H1 (cell line): ENCODE measurements around the gene FHL2. TPM values are rescaled to one million over a fixed set of nuclear protein-coding genes. Genes with fewer than 3 reads are reported as not detected.

ENCODE experiments used
- CTCF ChIA-PET: fragments of 300-600 bp; sonication (Branson Sonifier 250); formaldehyde crosslinking; loops from one replicate; lab custom pipeline; 2021; ENCODE audit not compliant: partially characterized antibody; lab: Charles Lee
- POLR2A ChIA-PET: fragments of 300-600 bp; sonication (Branson Sonifier 250); formaldehyde crosslinking; loops from one replicate; lab custom pipeline; 2021; ENCODE audit warnings: inconsistent platforms; ENCODE audit not compliant: partially characterized antibody; lab: Charles Lee
- DNase-seq, 2 experiments: peaks; one replicate each; pipeline versions ENCODE4 v3.0.0 to v3.0.0-alpha.2; 2010 to 2022; ENCODE audit warnings: low spot score in 2 of 2, low read depth in 1 of 2, mixed read lengths in 1 of 2
- FAIRE-seq: peaks from 2 replicates; lab custom pipeline; 2011; peaks lifted over from hg19 to GRCh38; lab: Jason Lieb, UNC
- H2AFZ ChIP-seq: 2 replicates; pipeline ENCODE4 v1.8.1; 2012; ENCODE audit warnings: low read length, inconsistent platforms
- H2AK5ac ChIP-seq: 2 replicates; pipeline ENCODE4 v1.6.1; 2013; ENCODE audit warnings: low read depth, low read length
- H2BK120ac ChIP-seq: replicated peaks from 2 replicates; pipeline ENCODE3; 2013; ENCODE audit warnings: low read depth, low read length, inconsistent platforms
- H2BK12ac ChIP-seq: 2 replicates; pipeline ENCODE4 v1.6.1; 2013; ENCODE audit warnings: low read depth, low read length
- H2BK15ac ChIP-seq: 2 replicates; pipeline ENCODE4 v1.6.1; 2013; ENCODE audit warnings: low read length
- H2BK20ac ChIP-seq: 2 replicates; pipeline ENCODE4 v1.6.1; 2013; ENCODE audit warnings: low read length
- H2BK5ac ChIP-seq: 2 replicates; pipeline ENCODE4 v1.6.1; 2013; ENCODE audit warnings: low read depth, low read length
- H3K14ac ChIP-seq: 2 replicates; pipeline ENCODE4 v1.6.1; 2013; ENCODE audit warnings: inconsistent platforms; ENCODE audit not compliant: insufficient read length
- H3K18ac ChIP-seq: 2 replicates; pipeline ENCODE4 v1.6.1; 2013; ENCODE audit warnings: low read length; ENCODE audit errors: extremely low read depth
- H3K23ac ChIP-seq: 2 replicates; pipeline ENCODE4 v1.6.1; 2013; ENCODE audit warnings: inconsistent platforms; ENCODE audit not compliant: insufficient read length
- H3K23me2 ChIP-seq: 2 replicates; pipeline ENCODE4 v1.6.1; 2013; ENCODE audit warnings: low read depth, low read length
- H3K27ac ChIP-seq: 2 replicates; pipeline ENCODE4 v1.6.1; 2011; ENCODE audit warnings: low read depth, low read length, inconsistent platforms
- H3K27me3 ChIP-seq, 4 experiments: replicated peaks in 1 of 4; 1 replicate in 1 of 4; 2 replicates in 3 of 4; pipeline versions ENCODE4 v1.6.1 to v1.8.1; 2011 to 2013; ENCODE audit warnings: low read length in 3 of 4, mild to moderate bottlenecking in 3 of 4, inconsistent platforms in 2 of 4, mixed read lengths in 2 of 4, moderate library complexity in 1 of 4; ENCODE audit not compliant: control insufficient read depth in 3 of 4, insufficient read depth in 3 of 4; ENCODE audit errors: extremely low read depth in 1 of 4
- H3K36me3 ChIP-seq, 4 experiments: 2 replicates each; pipeline versions ENCODE4 v1.6.1 to v1.8.1; 2011 to 2013; ENCODE audit warnings: mild to moderate bottlenecking in 4 of 4, low read length in 3 of 4, moderate library complexity in 2 of 4, control low read depth in 1 of 4, inconsistent platforms in 1 of 4; ENCODE audit not compliant: insufficient read depth in 4 of 4, control insufficient read depth in 2 of 4
- H3K4ac ChIP-seq: replicated peaks from 2 replicates; pipeline ENCODE3; 2013; ENCODE audit warnings: low read length, low read depth, mixed read lengths, inconsistent platforms; ENCODE audit not compliant: insufficient read length
- H3K4me1 ChIP-seq, 4 experiments: replicated peaks in 1 of 4; 1 replicate in 1 of 4; 2 replicates in 3 of 4; pipeline versions ENCODE4 v1.6.1 to v1.8.1; 2011 to 2013; ENCODE audit warnings: low read length in 3 of 4, inconsistent platforms in 2 of 4, mixed read lengths in 1 of 4; ENCODE audit not compliant: insufficient read depth in 4 of 4, control insufficient read depth in 3 of 4
- H3K4me2 ChIP-seq, 2 experiments: 2 replicates each; pipeline versions ENCODE4 v1.6.1 to v1.8.1; 2011 to 2013; ENCODE audit warnings: low read depth in 2 of 2, low read length in 2 of 2, control low read depth in 1 of 2, inconsistent platforms in 1 of 2, mild to moderate bottlenecking in 1 of 2; ENCODE audit not compliant: insufficient read depth in 1 of 2
- H3K4me3 ChIP-seq, 4 experiments: fragments of 200-600, 300-600 bp in 1 of 4; sonication (generic), shearing (Covaris generic), sonication (Bioruptor Twin) in 1 of 4; 2 replicates each; pipeline versions ENCODE4 v1.5.1 to v1.8.1; 2011 to 2016; ENCODE audit warnings: low read length in 4 of 4, low read depth in 3 of 4, control low read depth in 2 of 4, inconsistent platforms in 2 of 4, mild to moderate bottlenecking in 2 of 4, mixed read lengths in 1 of 4, moderate library complexity in 1 of 4; ENCODE audit not compliant: insufficient read depth in 2 of 4; ENCODE audit errors: extremely low read depth in 1 of 4
- H3K56ac ChIP-seq: replicated peaks from 2 replicates; pipeline ENCODE3; 2013; ENCODE audit warnings: low read depth, mild to moderate bottlenecking, mixed read lengths, low read length, inconsistent platforms; ENCODE audit not compliant: insufficient read length
- H3K79me1 ChIP-seq: 2 replicates; pipeline ENCODE4 v1.6.1; 2013; ENCODE audit warnings: low read depth, low read length, control low read depth
- H3K79me2 ChIP-seq, 2 experiments: 2 replicates each; pipeline versions ENCODE4 v1.6.1 to v1.8.1; 2012 to 2013; ENCODE audit warnings: low read length in 2 of 2, mild to moderate bottlenecking in 2 of 2, inconsistent platforms in 1 of 2; ENCODE audit not compliant: insufficient read depth in 2 of 2, control insufficient read depth in 1 of 2
- H3K9ac ChIP-seq, 4 experiments: replicated peaks in 1 of 4; 1 replicate in 1 of 4; 2 replicates in 3 of 4; pipeline versions ENCODE4 v1.6.1 to v1.8.1; 2011 to 2013; ENCODE audit warnings: low read depth in 3 of 4, low read length in 3 of 4, control low read depth in 2 of 4, mild to moderate bottlenecking in 2 of 4, moderate library complexity in 2 of 4, inconsistent platforms in 1 of 4; ENCODE audit errors: extremely low read depth in 1 of 4
- H3K9me3 ChIP-seq, 2 experiments: 2 replicates each; pipeline versions ENCODE4 v1.6.1 to v1.8.1; 2012 to 2013; ENCODE audit warnings: mild to moderate bottlenecking in 2 of 2, moderate library complexity in 2 of 2, control low read depth in 1 of 2, inconsistent platforms in 1 of 2, low read depth in 1 of 2, low read length in 1 of 2, mixed read lengths in 1 of 2; ENCODE audit not compliant: insufficient read depth in 2 of 2
- H4K20me1 ChIP-seq, 2 experiments: replicated peaks in 1 of 2; 2 replicates each; pipeline versions ENCODE3 to v1.8.1; 2011 to 2013; ENCODE audit warnings: inconsistent platforms in 2 of 2, low read length in 2 of 2, mild to moderate bottlenecking in 1 of 2; ENCODE audit not compliant: insufficient read depth in 2 of 2, control insufficient read depth in 1 of 2
- H4K5ac ChIP-seq: 2 replicates; pipeline ENCODE4 v1.6.1; 2013; ENCODE audit warnings: low read length, low read depth, mixed read lengths, inconsistent platforms; ENCODE audit not compliant: insufficient read length
- H4K8ac ChIP-seq: 2 replicates; pipeline ENCODE4 v1.8.0; 2013; ENCODE audit warnings: mild to moderate bottlenecking, moderate library complexity, low read length, inconsistent platforms; ENCODE audit not compliant: insufficient read depth; ENCODE audit errors: extremely low read depth
- H4K91ac ChIP-seq: replicated peaks from 2 replicates; pipeline ENCODE3; 2013; ENCODE audit warnings: low read length, mixed read lengths, inconsistent platforms; ENCODE audit not compliant: insufficient read length
- EP300 ChIP-seq, 2 experiments: IDR thresholded peaks; 1 replicate in 1 of 2; 2 replicates in 1 of 2; pipeline ENCODE4 v1.6.1; 2011 to 2012; ENCODE audit warnings: low read depth in 2 of 2, low read length in 2 of 2, mild to moderate bottlenecking in 2 of 2, borderline replicate concordance in 1 of 2, inconsistent platforms in 1 of 2, moderate library complexity in 1 of 2
- GTF2F1 ChIP-seq: IDR thresholded peaks from 2 replicates; pipeline ENCODE4 v1.6.1; 2012; ENCODE audit warnings: low read depth, low read length, improper control_type of control experiment, borderline replicate concordance
- PHF8 ChIP-seq: fragments of 200-600 bp; sonication (generic); conservative IDR thresholded peaks from 2 replicates; pipeline ENCODE4 v1.7.1; 2012; ENCODE audit warnings: low read depth, mild to moderate bottlenecking, inconsistent platforms, low read length, moderate library complexity
- POLR2AphosphoS5 ChIP-seq: IDR thresholded peaks from 2 replicates; pipeline ENCODE4 v1.6.1; 2011; ENCODE audit warnings: low read depth, low read length
- RBBP5 ChIP-seq: IDR thresholded peaks from 2 replicates; pipeline ENCODE4 v1.7.1; 2012; ENCODE audit warnings: low read depth, mild to moderate bottlenecking, inconsistent platforms, low read length, moderate library complexity, borderline replicate concordance
- SAP30 ChIP-seq: fragments of 300-600 bp; sonication (generic); IDR thresholded peaks from 2 replicates; pipeline ENCODE4 v1.7.1; 2012; ENCODE audit warnings: low read length, moderate library complexity, mild to moderate bottlenecking, inconsistent platforms; ENCODE audit not compliant: insufficient read depth, insufficient replicate concordance
- SRF ChIP-seq: IDR thresholded peaks from 2 replicates; pipeline ENCODE4 v1.6.1; 2011; ENCODE audit warnings: mild to moderate bottlenecking, low read depth, low read length, moderate library complexity
- TBP ChIP-seq: IDR thresholded peaks from 2 replicates; pipeline ENCODE4 v1.6.1; 2011; ENCODE audit warnings: low read depth, low read length, improper control_type of control experiment
- WGBS, 2 experiments: shearing (Covaris generic) in 1 of 2; methylation state at CpG; one replicate each; pipeline versions ENCODE4 v1.1.6 to v1.1.7; 2013 to 2015; ENCODE audit warnings: low lambda C conversion rate in 2 of 2, mixed read lengths in 2 of 2, inconsistent platforms in 1 of 2, low coverage in 1 of 2, missing lambda C conversion rate in 1 of 2; ENCODE audit not compliant: insufficient replicate concordance in 2 of 2, insufficient coverage in 1 of 2, insufficient read length in 1 of 2; ENCODE audit errors: extremely low coverage in 1 of 2, missing lambda C conversion rate in 1 of 2; 5-methylcytosine and 5-hydroxymethylcytosine counted together
- polyA plus RNA-seq, 7 experiments: library from polyadenylated mRNA; depleted of rRNA in 3 of 7; stranded (reverse) in 5 of 7; unstranded in 2 of 7; fragments of >200 nt in 5 of 7; fragments of 200-250 nt in 2 of 7; gene quantifications; 1 replicate in 5 of 7; 2 replicates in 1 of 7; 4 replicates in 1 of 7; pipeline versions ENCODE4 v1.2.1 to v1.2.3, GENCODE V29; 2011 to 2013; ENCODE audit warnings: missing spikeins in 2 of 7, mixed read lengths in 2 of 7
- total RNA-seq: library from RNA; stranded (reverse); fragmentation: NEBNext Ultra II Directional; extraction: Animal tissue kit (Norgen Biotek cat#: 25700); gene quantifications from 2 replicates; pipeline ENCODE4 v1.2.1, GENCODE V29; 2021

FHL2 gene
- total and polyA plus RNA-seq, 2 of the 8 experiments (the other 6 are each of a cell fraction or from before 2014, with no cell fraction given) = 33.2 to 64.3 TPM

DNA sequence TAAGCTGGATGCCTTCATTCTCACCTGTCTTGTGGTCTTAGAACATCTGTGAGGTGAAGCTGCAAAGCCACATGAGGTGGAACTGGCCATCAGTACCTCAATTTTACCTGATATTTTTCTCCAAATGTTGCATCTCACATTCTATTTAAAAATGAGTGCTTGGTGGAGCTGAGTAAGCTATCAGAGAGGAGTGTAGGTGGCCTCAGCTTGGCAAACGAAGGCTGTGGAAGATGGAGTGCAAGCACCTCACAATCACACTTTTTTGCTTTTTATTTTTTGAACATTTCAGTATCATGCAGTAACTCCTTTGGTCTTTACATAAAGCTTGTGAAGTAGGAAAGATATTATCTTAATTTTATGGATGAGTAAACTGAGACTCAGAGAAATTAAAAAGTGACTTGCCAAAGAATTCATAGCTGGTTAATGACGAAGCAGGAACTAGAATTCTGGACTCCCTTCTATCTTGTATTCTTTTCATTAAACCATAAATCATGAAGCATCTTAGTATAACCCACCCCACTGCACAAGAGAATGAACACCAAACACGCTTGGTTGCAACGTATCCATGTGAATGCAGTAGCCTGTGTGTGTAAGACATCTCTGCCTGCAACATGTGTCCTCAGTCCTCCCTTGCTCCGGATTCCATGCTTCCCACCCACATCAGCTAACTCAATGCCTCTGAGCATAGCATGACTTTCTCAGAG is 34.3 kb downstream of the FHL2 start:
- H3K79me2 ChIP-seq = no peaks in the 10 kb centered on the region
- H4K91ac ChIP-seq = no peak overlapping the region
- H2AFZ ChIP-seq = no peak overlapping the region
- no peak overlapping the region for H2BK20ac ChIP-seq
- no peak overlapping the region for H3K4me2 ChIP-seq
- no peak overlapping the region for H2BK120ac ChIP-seq
- H2BK5ac ChIP-seq = no peak overlapping the region
- no peak overlapping the region for H3K14ac ChIP-seq
- no peak overlapping the region for H2AK5ac ChIP-seq
- no peak overlapping the region for H3K4me3 ChIP-seq
- peaks cover 2% of the 10 kb centered on the region; the same call in 1 of the 2 replicates for H3K79me1 ChIP-seq
- peaks cover 0 to 4% of the 10 kb centered on the region in 2 experiments for H4K20me1 ChIP-seq
- no peak overlapping the region for H3K18ac ChIP-seq
- no peak overlapping the region for H3K56ac ChIP-seq
- no peaks in the 10 kb centered on the region for H3K23me2 ChIP-seq
- no peak for TF ChIP-seq RBBP5
- TF ChIP-seq SRF = no peak
- no peak for TF ChIP-seq SAP30
- no peak for TF ChIP-seq EP300 (IDR thresholded peaks at IDR 0.05; ENCODE audit: borderline replicate concordance in 1 of 2, low read depth in 2 of 2, low read length in 2 of 2)
- TF ChIP-seq GTF2F1 = no peak
- TF ChIP-seq TBP = no peak
- no peak for TF ChIP-seq PHF8
- no peak for TF ChIP-seq POLR2AphosphoS5
- H3K27me3 ChIP-seq = no peaks in the 10 kb centered on the region
- no peaks in the 10 kb centered on the region for H3K9me3 ChIP-seq
- FAIRE-seq = no peak
- no peak overlapping the region for H4K5ac ChIP-seq
- no peaks in the 10 kb centered on the region for H3K4me1 ChIP-seq
- H2BK12ac ChIP-seq = no peak overlapping the region
- H3K27ac ChIP-seq = no peak overlapping the region
- H3K23ac ChIP-seq = no peak overlapping the region
- no peak overlapping the region for H2BK15ac ChIP-seq
- POLR2A ChIA-PET = interaction anchor here (1.2 to 1.3 kb wide), 2 partner anchors 15 to 20 kb away, joined by 3 to 4 read pairs; no protein-coding TSS in a partner anchor
- WGBS, 2 experiments = 89% methylated on average over 5 of the region's 5 CpGs; no CpG with 5 or more reads in 1 of the 2 experiments
- H4K8ac ChIP-seq = no peak overlapping the region
- H3K36me3 ChIP-seq = peaks cover 7 to 41% (median 27%) of the 10 kb centered on the region in 4 experiments
- no peak overlapping the region for H3K4ac ChIP-seq
- CTCF ChIA-PET = interaction anchor here (0.6 to 7.2 kb wide), 3 partner anchors 20 to 154 kb away, joined by 3 to 122 read pairs (median 20); no protein-coding TSS in a partner anchor
- no peak overlapping the region for H3K9ac ChIP-seq
- DNase-seq = no peak
